Thyroid gland (tissue), 4 donors: Measurements from ENCODE around the gene IGF1.

Source experiments
- POLR2A ChIP-seq, 2 donors: fragments of 450-650 bp; IDR thresholded peaks; one replicate each; pipeline ENCODE4 v1.6.1; 2017; ENCODE audit warnings: antibody characterized with exemption in 2 of 2, mild to moderate bottlenecking in 2 of 2, moderate library complexity in 1 of 2
- TF ChIP-seq, protein P1 (sequence below), 6 experiments: fragments of 200-600 bp in 3 of 6; fragments of 450-650 bp in 3 of 6; sonication (generic) in 3 of 6; IDR thresholded peaks; one replicate each; pipeline ENCODE4 v1.5.1; 2016 to 2019; ENCODE audit warnings: antibody characterized with exemption in 6 of 6, mild to moderate bottlenecking in 2 of 6, inconsistent platforms in 1 of 6, moderate library complexity in 1 of 6

DNA sequence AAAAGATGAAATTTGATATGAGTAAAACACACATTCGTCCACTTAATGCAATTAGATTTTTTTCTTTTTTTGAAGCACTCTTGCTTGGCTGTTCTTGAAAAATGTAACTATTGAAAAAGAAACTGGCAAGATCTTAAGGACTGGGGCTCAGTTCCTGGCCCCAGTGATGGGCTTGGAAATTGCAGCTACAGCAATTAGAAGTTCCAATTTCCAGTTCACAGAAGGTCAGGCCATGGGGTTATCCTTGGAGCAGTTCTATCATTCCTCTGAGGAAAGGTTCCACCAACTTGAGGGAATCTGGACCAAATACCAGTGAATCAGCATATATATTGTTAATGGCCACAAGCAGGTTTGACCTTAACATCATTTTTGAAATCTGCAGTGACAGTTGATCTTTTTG is 18.9 kb downstream of the IGF1 start:
- TF ChIP-seq, protein P1, sequence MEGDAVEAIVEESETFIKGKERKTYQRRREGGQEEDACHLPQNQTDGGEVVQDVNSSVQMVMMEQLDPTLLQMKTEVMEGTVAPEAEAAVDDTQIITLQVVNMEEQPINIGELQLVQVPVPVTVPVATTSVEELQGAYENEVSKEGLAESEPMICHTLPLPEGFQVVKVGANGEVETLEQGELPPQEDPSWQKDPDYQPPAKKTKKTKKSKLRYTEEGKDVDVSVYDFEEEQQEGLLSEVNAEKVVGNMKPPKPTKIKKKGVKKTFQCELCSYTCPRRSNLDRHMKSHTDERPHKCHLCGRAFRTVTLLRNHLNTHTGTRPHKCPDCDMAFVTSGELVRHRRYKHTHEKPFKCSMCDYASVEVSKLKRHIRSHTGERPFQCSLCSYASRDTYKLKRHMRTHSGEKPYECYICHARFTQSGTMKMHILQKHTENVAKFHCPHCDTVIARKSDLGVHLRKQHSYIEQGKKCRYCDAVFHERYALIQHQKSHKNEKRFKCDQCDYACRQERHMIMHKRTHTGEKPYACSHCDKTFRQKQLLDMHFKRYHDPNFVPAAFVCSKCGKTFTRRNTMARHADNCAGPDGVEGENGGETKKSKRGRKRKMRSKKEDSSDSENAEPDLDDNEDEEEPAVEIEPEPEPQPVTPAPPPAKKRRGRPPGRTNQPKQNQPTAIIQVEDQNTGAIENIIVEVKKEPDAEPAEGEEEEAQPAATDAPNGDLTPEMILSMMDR (IDR thresholded peaks at IDR 0.05), result no peak
- TF ChIP-seq POLR2A (IDR thresholded peaks at IDR 0.05), result no peak
